Chondrocyte (in vitro differentiated cells): ENCODE measurements around the gene DCBLD2. TPM values are rescaled to one million over a fixed set of nuclear protein-coding genes. Genes with fewer than 3 reads are reported as not detected.

ENCODE experiments used
- DNase-seq: peaks from one replicate; pipeline ENCODE4 v3.0.0; 2021; ENCODE audit warnings: mixed read lengths, low spot score
- H3K27ac Mint-ChIP-seq: one replicate; pipeline ENCODE4 v1.8.0; 2021; ENCODE audit warnings: mild to moderate bottlenecking, moderate library complexity, mixed read lengths; ENCODE audit not compliant: unreplicated experiment
- H3K27me3 Mint-ChIP-seq: 2 replicates; pipeline ENCODE4 v1.8.0; 2021; ENCODE audit warnings: low read depth, mixed read lengths
- H3K36me3 Mint-ChIP-seq: 2 replicates; pipeline ENCODE4 v1.8.0; 2021; ENCODE audit warnings: low read depth, mixed read lengths
- H3K4me1 Mint-ChIP-seq: 2 replicates; pipeline ENCODE4 v1.8.0; 2021; ENCODE audit warnings: low read depth, mild to moderate bottlenecking, mixed read lengths
- H3K4me3 Mint-ChIP-seq: one replicate; pipeline ENCODE4 v1.8.0; 2021; ENCODE audit warnings: mild to moderate bottlenecking, moderate library complexity, mixed read lengths; ENCODE audit not compliant: unreplicated experiment
- H3K9me3 Mint-ChIP-seq: 2 replicates; pipeline ENCODE4 v1.8.0; 2021; ENCODE audit warnings: low read depth, mixed read lengths
- total RNA-seq: library from RNA; stranded (reverse); gene quantifications from 3 replicates; pipeline ENCODE4 v1.2.1, GENCODE V29; 2021
- TF ChIP-seq, protein P1 (sequence below): fragments of 200-600 bp; sonication (generic); IDR thresholded peaks from 2 replicates; pipeline ENCODE4 v1.5.0; 2021; ENCODE audit warnings: antibody characterized with exemption, mild to moderate bottlenecking, moderate library complexity

Gene DCBLD2
- total RNA-seq, 1 donor from 2014 or later: 63.2 TPM

DNA sequence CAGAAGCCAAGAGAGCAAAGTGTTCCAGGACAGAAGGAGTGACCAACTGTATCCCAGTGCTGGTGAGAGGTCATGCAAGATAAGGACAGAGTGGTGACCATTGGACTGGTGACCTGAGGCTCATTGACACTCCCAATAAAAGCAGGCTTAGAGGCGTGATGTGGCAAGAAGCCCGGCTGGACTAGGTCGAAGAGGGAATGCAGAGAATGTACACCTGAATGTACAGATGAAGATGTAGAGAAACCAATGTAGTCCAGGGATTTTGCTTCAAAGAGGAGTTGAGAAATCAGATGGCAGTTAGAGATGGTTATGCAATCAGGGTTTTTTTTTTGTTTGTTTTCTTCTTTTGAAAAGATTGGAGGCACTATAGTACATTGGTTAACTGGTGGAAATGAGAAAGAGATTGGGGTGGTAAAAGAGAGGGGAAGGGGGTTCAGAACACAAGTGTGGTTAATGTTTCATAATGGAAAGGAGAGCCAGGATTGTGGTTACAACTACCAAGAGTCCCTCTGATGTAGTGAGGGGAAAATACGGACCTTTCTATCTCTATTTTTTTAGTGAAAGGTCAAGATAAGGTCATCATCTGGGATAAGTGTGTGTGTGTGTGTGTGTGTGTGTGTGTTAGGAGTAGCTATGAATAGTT, 115.0 kb downstream of the DCBLD2 start:
- H3K36me3 Mint-ChIP-seq: no peaks in the 10 kb centered on the region
- H3K4me1 Mint-ChIP-seq: peaks cover 34% of the 10 kb centered on the region
- TF ChIP-seq, protein P1, sequence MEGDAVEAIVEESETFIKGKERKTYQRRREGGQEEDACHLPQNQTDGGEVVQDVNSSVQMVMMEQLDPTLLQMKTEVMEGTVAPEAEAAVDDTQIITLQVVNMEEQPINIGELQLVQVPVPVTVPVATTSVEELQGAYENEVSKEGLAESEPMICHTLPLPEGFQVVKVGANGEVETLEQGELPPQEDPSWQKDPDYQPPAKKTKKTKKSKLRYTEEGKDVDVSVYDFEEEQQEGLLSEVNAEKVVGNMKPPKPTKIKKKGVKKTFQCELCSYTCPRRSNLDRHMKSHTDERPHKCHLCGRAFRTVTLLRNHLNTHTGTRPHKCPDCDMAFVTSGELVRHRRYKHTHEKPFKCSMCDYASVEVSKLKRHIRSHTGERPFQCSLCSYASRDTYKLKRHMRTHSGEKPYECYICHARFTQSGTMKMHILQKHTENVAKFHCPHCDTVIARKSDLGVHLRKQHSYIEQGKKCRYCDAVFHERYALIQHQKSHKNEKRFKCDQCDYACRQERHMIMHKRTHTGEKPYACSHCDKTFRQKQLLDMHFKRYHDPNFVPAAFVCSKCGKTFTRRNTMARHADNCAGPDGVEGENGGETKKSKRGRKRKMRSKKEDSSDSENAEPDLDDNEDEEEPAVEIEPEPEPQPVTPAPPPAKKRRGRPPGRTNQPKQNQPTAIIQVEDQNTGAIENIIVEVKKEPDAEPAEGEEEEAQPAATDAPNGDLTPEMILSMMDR: no peak
- no peaks in the 10 kb centered on the region for H3K27me3 Mint-ChIP-seq
- DNase-seq: no peak
- no peak overlapping the region for H3K27ac Mint-ChIP-seq
- H3K9me3 Mint-ChIP-seq: no peaks in the 10 kb centered on the region
- H3K4me3 Mint-ChIP-seq: no peak overlapping the region

DNA sequence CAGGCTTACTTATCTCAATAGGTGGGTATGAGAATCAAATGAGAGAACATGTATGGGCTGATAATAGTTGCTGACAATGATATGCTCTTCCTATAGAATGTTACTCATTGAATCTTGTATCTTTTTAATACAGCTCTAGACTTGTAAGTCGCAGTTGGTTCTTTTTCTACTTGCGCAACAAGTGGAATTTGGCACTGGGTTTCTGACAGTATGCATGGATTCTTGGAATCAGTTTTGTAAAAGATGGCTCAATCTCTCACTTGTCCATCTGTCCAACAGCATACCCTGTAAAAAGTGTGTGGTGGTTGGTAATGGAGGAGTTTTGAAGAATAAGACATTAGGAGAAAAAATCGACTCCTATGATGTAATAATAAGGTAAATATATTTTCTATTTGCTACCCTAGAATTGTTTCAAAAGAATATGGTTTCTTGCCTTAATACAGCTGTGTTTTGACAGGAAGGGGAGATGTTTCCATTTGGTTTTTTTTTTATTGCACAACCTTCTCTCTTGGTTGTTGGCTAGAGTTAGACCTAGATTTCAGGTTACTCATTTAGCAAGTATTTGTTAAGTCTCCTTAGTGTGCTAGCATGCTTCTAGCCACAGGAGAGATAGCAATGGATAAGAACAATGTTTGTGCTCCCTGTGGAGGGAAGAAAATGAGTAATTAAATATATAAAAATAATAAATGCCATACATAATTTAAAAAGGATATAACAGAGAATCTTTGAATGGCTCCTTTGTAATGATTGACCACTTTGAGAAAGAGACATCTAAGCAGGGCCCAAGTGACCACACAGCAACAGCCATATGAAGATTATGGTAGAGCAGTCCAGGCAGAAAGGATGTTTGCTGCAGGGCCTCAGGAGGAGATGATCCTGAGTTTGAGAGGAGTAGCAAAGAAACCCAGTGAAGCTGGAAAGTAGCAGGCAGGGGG, 116.6 kb downstream of the DCBLD2 start:
- Mint-ChIP-seq H3K36me3 (no peaks in the 10 kb centered on the region), H3K9me3 (no peaks in the 10 kb centered on the region), H3K27me3 (no peaks in the 10 kb centered on the region), H3K4me3 (no peak overlapping the region), H3K4me1 (peaks cover 37% of the 10 kb centered on the region), H3K27ac (peak overlapping the region; percentile 38)
- TF ChIP-seq, protein P1: no peak
- DNase-seq: no peak

DNA sequence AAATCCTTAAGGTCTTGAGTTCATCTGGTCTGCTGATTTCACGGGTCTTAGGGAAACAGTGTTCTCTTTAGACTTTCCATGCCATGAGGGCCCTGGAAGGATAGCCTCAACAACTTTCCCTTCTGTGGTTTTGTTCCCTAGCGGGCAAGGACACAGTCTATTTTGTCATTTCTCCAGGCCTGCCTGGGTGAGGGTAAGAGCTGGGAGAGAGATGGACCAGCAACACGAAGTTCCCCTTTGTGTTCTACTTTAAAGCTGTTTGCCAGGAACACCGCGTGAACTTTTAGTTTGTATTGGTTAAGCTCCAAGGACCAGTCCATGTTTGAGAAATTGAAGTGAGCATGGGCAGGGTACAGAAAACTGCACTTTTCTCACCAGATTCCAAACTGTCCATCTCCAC, 117.5 kb downstream of the DCBLD2 start:
- TF ChIP-seq, protein P1: no peak
- no peak for DNase-seq
- no peak overlapping the region for H3K27ac Mint-ChIP-seq
- H3K27me3 Mint-ChIP-seq: no peaks in the 10 kb centered on the region
- peaks cover 46% of the 10 kb centered on the region for H3K4me1 Mint-ChIP-seq
- no peaks in the 10 kb centered on the region for H3K36me3 Mint-ChIP-seq
- H3K9me3 Mint-ChIP-seq: no peaks in the 10 kb centered on the region
- H3K4me3 Mint-ChIP-seq: no peak overlapping the region

DNA sequence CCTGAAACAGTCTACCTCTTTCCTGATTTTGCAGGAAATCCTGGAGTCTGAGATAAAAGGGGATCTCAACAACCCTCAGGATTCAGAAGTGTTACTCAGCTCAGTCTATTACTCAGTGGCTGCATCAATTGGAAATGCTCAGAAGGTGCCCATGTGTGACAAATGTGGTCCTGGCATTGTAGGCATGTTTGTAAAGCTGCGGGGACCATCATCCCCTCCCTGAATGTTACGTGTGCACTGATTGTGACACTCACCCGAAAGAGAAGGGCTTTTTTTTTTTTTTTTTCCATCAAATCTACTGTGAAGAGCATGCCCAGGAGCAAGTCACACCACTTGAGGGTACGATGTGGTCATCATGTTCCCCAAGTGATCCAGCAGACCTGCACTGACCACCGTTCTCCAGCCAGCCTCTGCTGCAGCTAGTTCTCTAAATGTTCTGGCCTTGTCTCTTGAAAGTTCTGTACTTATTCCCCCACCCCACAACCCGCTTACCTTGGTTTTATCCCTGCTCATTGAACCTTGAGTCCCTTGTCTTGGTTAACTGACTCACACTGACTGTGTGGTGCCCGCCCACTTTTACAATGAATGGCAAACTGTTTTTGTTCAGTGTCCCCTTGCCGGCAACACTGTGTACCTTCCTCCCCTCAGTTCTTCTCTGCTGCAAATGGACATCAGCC, 118.5 kb downstream of the DCBLD2 start:
- Mint-ChIP-seq H3K27ac (no peak overlapping the region), H3K27me3 (no peaks in the 10 kb centered on the region)
- DNase-seq: no peak

More for the DNA sequence above, 118.5 kb downstream of the DCBLD2 start:
- no peak overlapping the region for H3K4me3 Mint-ChIP-seq
- no peaks in the 10 kb centered on the region for H3K36me3 Mint-ChIP-seq
- TF ChIP-seq, protein P1: no peak
- no peaks in the 10 kb centered on the region for H3K9me3 Mint-ChIP-seq
- peaks cover 51% of the 10 kb centered on the region for H3K4me1 Mint-ChIP-seq
